Glutamatergic neuron (in vitro differentiated cells): ENCODE data around the gene FOXI2. TPM values are rescaled to one million over a fixed set of nuclear protein-coding genes. Genes with fewer than 3 reads are reported as not detected.
A peak's percentile ranks its signal among the peaks of the same experiment; 100 is the strongest.

ENCODE experiments used
- DNase-seq: peaks from one replicate; pipeline ENCODE4 v3.0.0; 2022
- H3K27ac Mint-ChIP-seq: one replicate; pipeline ENCODE4 v1.8.0; 2020; ENCODE audit warnings: mild to moderate bottlenecking, mixed read lengths, inconsistent platforms; ENCODE audit not compliant: unreplicated experiment
- H3K27me3 Mint-ChIP-seq: one replicate; pipeline ENCODE4 v1.8.0; 2020; ENCODE audit warnings: mild to moderate bottlenecking, moderate library complexity, mixed read lengths, inconsistent platforms; ENCODE audit not compliant: unreplicated experiment
- H3K36me3 Mint-ChIP-seq: one replicate; pipeline ENCODE4 v1.8.0; 2020; ENCODE audit warnings: mild to moderate bottlenecking, mixed read lengths, inconsistent platforms; ENCODE audit not compliant: unreplicated experiment
- H3K4me1 Mint-ChIP-seq: one replicate; pipeline ENCODE4 v1.8.0; 2020; ENCODE audit warnings: mild to moderate bottlenecking, low read depth, mixed read lengths, inconsistent platforms; ENCODE audit not compliant: unreplicated experiment
- H3K4me3 Mint-ChIP-seq: one replicate; pipeline ENCODE4 v1.8.0; 2020; ENCODE audit warnings: mild to moderate bottlenecking, mixed read lengths, inconsistent platforms; ENCODE audit not compliant: unreplicated experiment
- H3K9me3 Mint-ChIP-seq: one replicate; pipeline ENCODE4 v1.8.0; 2020; ENCODE audit warnings: mild to moderate bottlenecking, moderate library complexity, mixed read lengths, inconsistent platforms; ENCODE audit not compliant: unreplicated experiment
- long read RNA-seq: library from polyadenylated mRNA; unstranded; transcript quantifications from one replicate; pipeline ENCODE4 v2.0.0, GENCODE V29; 2020; ENCODE audit not compliant: unreplicated experiment
- total RNA-seq: library from RNA; stranded (reverse); fragmentation: NEBNext Ultra II Directional; extraction: Animal tissue kit (Norgen Biotek cat#: 25700); gene quantifications from one replicate; pipeline ENCODE4 v1.2.1, GENCODE V29; 2021; ENCODE audit not compliant: unreplicated experiment
- TF ChIP-seq, protein P1 (sequence below): fragments of 200-600 bp; sonication (generic); IDR thresholded peaks from one replicate; pipeline ENCODE4 v1.5.0; 2021; ENCODE audit not compliant: partially characterized antibody, unreplicated experiment

The FOXI2 gene
- 0.17 TPM for total RNA-seq
- long read RNA-seq = 0 reads

GRCh38 chr10:127736915-127737562 lies at the start of gene FOXI2:
FOXI2 (plus strand) TSS chr10:127737185; CDS start chr10:127737274, 89 bp downstream.
- Mint-ChIP-seq H3K27ac (no peak within 1 kb of the TSS), H3K4me3 (peak within 1 kb of the TSS; percentile 57), H3K9me3 (peaks cover 2% of the 10 kb centered on the region), H3K4me1 (no peaks in the 10 kb centered on the region), H3K36me3 (peaks cover 14% of the 10 kb centered on the region), H3K27me3 (peaks cover 20% of the 10 kb centered on the region)
- TF ChIP-seq, protein P1, sequence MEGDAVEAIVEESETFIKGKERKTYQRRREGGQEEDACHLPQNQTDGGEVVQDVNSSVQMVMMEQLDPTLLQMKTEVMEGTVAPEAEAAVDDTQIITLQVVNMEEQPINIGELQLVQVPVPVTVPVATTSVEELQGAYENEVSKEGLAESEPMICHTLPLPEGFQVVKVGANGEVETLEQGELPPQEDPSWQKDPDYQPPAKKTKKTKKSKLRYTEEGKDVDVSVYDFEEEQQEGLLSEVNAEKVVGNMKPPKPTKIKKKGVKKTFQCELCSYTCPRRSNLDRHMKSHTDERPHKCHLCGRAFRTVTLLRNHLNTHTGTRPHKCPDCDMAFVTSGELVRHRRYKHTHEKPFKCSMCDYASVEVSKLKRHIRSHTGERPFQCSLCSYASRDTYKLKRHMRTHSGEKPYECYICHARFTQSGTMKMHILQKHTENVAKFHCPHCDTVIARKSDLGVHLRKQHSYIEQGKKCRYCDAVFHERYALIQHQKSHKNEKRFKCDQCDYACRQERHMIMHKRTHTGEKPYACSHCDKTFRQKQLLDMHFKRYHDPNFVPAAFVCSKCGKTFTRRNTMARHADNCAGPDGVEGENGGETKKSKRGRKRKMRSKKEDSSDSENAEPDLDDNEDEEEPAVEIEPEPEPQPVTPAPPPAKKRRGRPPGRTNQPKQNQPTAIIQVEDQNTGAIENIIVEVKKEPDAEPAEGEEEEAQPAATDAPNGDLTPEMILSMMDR = no peak
- peak; percentile 45 for DNase-seq

GRCh38 chr10:127687548-127687947 lies 49.4 kb upstream of the FOXI2 start:
- Mint-ChIP-seq H3K9me3 (no peaks in the 10 kb centered on the region), H3K27me3 (no peaks in the 10 kb centered on the region), H3K4me1 (peaks cover 1% of the 10 kb centered on the region), H3K27ac (no peak overlapping the region), H3K36me3 (no peaks in the 10 kb centered on the region), H3K4me3 (no peak overlapping the region)
- TF ChIP-seq, protein P1 = no peak
- no peak for DNase-seq

GRCh38 chr10:127690176-127690835 lies 46.7 kb upstream of the FOXI2 start:
- no peak for DNase-seq
- H3K9me3 Mint-ChIP-seq = no peaks in the 10 kb centered on the region
- H3K4me1 Mint-ChIP-seq = no peaks in the 10 kb centered on the region
- H3K36me3 Mint-ChIP-seq = peaks cover 5% of the 10 kb centered on the region
- no peak overlapping the region for H3K4me3 Mint-ChIP-seq
- H3K27ac Mint-ChIP-seq = no peak overlapping the region
- TF ChIP-seq, protein P1 = no peak
- H3K27me3 Mint-ChIP-seq = peaks cover 2% of the 10 kb centered on the region

DNA sequence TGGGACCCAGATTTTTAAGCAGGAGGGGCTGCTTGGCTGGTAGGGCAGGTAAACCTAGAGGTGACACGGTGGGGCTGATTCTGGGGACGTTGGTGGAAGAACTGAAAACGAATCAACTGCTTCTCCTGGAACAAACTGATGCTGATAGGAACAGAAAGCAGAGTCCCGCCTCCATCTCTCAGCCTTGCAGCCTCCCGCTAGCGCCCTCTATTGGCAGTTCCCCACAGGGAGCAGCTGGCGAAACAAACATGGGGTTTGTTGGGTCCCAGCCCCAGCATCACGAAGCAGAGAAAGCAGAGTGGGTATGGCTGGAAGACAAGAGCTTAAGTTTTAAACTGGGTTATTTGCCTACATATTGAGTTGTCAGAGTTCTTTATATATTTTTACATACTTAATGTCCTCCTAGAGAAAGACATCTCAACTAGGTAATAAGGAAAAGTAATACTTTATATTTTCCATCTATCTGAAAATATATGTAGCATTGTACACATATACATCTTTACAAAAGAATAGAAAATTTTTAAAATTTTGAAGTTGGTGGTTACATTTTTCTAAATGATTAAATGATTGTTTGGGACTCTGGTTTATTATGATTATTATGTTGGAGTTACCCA lies 42.3 kb upstream of the FOXI2 start:
- Mint-ChIP-seq H3K27ac (no peak overlapping the region), H3K4me1 (no peaks in the 10 kb centered on the region), H3K27me3 (peaks cover 2% of the 10 kb centered on the region), H3K4me3 (no peak overlapping the region), H3K9me3 (peaks cover 2% of the 10 kb centered on the region), H3K36me3 (peaks cover 5% of the 10 kb centered on the region)
- TF ChIP-seq, protein P1 = peak; percentile 71
- DNase-seq = peak; percentile 81

DNA sequence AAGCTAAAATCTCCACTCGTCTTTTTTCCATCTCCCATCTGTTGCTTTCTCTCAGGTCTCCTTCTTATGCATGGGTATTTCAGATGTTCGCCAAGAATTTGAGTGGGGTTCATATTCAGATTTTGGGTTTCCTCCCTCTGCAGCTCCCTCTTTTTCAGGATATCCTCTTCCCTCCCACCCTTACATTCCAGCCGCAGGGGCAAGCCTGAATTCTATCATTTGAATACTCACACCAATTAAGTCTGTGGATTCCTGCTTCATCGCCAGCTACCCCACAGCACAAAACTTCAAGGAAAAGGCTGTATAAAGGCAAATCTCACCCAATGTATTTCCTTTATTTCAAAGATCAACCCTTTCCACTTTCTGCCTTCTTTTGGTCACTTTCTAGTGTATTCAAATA lies 41.6 kb upstream of the FOXI2 start:
- TF ChIP-seq, protein P1 = no peak
- Mint-ChIP-seq H3K4me3 (no peak overlapping the region), H3K36me3 (peaks cover 5% of the 10 kb centered on the region), H3K27me3 (peaks cover 2% of the 10 kb centered on the region), H3K4me1 (no peaks in the 10 kb centered on the region), H3K9me3 (peaks cover 2% of the 10 kb centered on the region), H3K27ac (no peak overlapping the region)
- no peak for DNase-seq
